Activated CD4-positive, alpha-beta T cell treated with anti-CD3 and anti-CD28 coated beads, Interleukin-2, amount 50 U/mL, for 16 hours (primary cell): ENCODE measurements around the gene DAPK2.

Experiments used
- DNase-seq: peaks from one replicate; pipeline ENCODE4 v3.0.0-alpha.2; 2020

DAPK2 gene

DNA sequence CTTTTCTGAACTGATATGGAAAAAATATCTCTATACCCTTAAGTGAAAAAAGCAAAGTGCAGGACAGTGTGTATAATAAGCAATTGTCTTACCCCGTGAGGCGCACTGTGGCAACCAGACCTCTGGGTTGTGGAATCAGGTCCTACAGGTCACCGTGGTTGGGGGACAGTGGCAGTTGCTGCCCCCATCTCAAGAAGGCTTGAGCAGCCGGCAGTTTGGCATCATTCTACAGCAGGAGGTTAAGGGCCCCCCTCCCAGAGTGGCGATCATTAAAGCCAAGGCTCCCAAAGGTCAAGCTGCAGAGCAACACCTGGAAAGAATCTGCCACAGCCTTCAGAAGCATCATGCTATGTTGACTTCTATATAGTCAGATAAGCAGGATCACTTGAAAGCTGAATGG lies 156.5 kb downstream of the DAPK2 start:
- DNase-seq, result no peak

DNA sequence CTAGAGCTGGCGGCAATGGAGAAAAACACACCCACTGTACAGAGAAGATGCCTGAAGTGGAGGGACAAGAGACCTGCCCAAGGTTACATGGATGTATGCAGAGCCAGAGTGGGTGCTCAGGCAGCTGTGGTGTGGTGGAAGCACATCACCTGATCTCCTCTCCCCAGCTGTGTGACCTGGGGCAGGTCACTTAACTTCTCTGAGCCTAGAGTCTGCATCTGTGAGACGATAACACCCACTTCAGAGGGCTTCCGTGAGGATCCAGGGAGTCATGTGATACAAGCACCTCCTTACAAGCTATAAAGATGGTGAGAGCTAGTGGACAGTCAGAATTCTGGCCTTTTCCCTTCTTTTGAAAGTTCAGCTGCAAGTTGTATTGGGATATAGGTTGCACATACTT lies 157.5 kb downstream of the DAPK2 start:
- no peak for DNase-seq

DNA sequence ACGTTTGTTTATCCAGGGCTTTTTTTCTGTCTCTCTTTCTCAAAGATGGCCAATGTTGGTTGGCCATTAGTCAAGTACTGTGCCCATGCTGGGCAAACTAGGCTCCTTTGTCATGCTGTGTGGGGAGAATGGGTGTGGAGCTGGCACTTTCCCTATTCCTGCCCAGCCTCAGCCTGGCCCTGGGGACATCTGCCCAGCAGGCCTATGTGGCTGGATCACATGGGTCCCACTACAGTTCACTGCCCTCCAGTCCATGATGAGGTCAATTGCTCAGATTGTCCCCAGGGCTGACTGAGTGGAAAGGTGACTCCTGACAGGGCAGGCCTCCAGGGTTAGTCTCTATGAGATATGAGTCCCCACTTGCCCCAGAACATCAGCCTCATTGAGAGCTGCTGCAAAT lies 158.1 kb downstream of the DAPK2 start:
- no peak for DNase-seq

DNA sequence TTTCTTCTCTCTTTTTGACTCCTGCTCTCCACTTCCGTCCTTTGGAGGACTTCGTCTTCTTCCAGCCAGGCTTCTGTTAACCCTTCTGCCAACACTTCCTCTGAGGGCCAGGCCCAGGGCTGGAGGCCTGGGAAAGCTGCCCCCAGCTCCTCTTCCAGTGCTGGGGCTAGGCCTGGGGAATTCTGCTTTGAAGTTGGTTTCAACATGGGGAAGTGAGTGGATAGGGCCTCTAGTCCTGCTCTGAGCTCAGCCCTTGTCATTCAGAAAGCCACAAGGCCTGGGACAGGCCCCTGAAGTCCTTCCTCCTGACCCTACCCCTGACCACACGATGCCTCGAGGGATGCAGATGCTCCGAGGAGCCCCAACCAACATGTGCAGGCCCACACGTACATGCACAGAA lies 158.7 kb downstream of the DAPK2 start:
- DNase-seq, result no peak

DNA sequence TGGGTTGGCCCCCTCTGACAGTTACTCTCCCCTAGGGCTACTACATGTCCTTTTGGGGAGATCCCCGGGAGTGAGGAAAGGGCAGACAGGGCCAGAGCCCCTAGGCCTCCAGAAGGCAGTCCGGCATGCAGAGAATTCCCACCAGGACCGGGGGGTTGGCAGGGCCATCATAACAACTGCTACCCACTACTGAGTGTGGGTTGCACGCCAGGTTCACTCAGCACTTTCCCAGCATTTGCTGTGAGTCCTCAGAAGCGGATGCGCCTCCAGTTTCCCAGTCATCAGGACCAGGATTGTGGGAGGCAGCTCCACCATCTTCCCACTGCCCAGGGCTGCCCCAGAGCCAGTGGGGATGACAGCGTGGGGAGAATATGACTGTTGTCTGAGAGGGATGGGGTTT lies 161.3 kb downstream of the DAPK2 start:
- DNase-seq, result no peak

DNA sequence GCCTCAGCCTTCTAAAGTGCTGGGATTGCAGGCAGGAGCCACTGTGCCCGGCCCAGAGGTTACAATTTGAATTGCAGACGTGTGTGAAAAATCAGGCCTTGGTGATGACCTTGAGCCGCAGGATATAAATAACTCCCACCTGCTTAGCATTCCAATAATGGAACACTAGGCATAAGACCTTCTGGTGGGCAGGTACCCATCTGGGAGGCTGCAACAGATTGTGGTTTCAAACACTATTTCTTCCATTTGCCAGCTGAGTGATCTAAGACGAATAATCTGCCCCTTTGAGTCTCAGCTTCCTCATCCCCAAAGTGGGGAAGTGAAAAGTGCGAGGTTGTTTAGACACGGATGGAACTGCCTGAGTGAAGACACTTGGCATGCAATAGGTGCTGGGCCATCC lies 164.9 kb downstream of the DAPK2 start:
- DNase-seq, result no peak

DNA sequence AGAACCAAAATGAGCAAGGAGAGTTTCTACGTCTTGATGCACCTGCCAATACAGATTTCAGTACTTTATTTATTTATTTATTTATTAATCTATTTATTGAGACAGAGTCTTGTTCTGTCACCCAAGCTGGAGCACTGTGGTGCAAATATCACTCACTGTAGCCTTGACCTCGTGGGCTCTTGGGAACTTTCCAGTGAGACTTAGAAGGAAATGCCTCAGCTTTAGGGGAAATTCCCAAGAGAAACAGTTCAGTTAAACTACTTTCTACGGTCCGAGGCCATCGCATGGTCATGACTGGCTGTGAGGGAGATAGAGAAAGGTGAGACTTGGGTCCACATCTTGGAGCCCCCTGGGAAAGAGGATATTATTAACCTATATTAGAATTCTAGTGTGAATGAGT lies 165.5 kb downstream of the DAPK2 start:
- DNase-seq, result no peak

DNA sequence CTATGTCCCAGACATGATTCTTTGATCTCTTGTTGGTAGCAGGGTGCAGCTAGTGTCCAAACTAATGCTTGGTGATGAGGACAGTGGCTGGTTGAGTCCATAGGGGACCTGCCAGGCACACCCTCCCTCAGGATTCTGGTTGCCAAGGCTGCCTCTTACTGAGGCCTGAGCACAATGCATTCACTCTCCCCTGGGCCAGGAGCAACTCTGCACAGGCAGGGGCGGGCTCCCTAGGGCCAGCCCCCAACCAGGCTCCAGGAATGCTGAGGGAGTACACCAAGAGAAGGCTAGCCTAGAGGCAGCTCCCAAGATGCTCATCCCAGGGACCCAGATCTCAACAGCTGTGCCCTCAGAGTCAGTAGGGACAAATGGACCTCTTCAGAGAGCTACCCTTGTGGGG lies 166.3 kb downstream of the DAPK2 start:
- no peak for DNase-seq

DNA sequence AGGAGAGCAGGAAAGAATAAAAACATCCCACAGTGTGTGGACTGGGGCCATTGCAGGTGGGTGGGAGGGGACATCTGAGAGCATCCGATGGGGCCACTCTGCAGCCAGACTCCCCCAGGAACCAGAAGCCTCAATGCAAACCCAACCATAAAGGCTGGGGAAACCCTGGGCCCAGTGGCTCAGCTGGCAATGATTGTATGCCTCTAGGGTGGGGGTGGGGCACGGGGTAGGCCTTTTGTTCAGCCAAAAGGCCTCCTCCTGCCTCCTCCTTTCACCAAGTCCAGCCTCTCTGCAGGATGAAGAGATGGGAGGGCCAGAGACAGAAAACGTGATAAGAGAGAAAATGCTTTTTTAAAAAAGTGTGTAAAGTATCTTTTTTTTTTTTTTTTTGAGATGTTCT lies 167.1 kb downstream of the DAPK2 start:
- DNase-seq, result no peak

DNA sequence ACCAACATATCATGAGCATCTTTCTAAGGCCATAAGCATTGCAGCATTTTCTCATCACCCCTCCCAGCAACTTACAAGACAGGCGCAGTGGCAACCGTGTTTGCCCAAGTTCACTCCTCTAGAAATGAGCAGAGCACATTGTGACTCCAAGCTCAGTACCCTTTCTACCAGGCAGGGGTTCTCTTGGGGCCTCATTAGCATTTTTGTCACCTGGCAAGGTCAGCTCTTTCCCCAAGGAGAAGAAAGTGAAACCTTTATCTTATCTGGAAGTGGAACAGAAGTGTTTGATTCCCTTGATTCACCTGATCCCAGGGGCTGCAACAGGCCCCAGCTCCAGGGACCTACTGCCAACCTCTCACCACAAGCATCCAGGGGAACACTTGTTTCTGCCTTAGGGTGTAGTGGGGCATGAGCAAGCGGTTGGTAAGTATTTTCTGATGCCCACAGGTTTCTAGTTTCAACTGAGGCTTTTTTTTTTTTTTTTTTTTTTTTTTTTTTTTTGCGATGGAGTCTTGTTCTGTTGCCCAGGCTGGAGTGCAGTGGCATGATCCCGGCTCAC lies 168.5 kb downstream of the DAPK2 start:
- DNase-seq, result no peak

DNA sequence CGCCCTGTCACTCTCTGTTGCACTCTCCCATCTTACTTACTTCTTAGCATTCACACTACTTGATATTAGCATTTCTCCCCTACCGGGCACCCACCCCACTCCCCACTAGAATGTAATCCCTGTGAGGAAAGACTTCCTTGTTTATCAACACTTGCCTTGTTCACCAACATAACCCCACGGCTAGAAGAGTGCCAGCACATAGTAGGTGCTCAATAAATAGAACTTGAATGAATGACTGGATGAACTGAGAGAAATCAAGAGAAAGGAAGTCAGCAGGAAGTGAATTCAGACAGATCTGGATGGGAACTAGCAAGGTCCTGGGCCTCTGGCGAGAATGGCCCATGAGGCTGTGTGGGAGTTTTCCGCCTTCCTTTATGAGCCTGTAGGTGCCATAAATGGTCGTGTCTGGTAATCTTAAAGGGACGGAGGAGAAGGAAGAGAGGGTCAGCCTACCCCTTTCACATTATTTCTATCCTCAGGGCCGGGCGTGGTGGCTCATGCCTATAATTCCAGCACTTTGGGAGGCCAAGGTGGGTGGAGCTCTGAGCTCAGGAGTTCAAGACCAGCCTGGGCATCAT lies 170.1 kb downstream of the DAPK2 start:
- no peak for DNase-seq

DNA sequence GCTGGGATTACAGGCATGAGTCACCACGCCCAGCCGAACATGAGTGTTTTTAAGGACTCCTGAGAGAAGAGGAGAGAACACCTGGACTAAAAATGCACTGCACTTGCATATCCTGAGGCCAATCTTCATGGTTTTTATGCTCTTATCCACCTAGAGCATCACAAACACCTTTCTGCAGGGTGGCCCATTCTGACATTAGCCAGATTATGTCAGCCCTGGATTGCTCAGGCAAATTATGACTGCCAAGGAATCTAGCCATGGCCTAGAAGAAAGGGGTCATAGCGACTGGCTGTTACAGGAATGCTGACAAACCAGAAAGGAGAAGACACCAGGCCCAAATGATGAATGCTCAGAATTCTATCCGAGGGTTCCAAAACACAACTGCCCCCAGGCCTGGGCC lies 171.7 kb downstream of the DAPK2 start:
- no peak for DNase-seq

DNA sequence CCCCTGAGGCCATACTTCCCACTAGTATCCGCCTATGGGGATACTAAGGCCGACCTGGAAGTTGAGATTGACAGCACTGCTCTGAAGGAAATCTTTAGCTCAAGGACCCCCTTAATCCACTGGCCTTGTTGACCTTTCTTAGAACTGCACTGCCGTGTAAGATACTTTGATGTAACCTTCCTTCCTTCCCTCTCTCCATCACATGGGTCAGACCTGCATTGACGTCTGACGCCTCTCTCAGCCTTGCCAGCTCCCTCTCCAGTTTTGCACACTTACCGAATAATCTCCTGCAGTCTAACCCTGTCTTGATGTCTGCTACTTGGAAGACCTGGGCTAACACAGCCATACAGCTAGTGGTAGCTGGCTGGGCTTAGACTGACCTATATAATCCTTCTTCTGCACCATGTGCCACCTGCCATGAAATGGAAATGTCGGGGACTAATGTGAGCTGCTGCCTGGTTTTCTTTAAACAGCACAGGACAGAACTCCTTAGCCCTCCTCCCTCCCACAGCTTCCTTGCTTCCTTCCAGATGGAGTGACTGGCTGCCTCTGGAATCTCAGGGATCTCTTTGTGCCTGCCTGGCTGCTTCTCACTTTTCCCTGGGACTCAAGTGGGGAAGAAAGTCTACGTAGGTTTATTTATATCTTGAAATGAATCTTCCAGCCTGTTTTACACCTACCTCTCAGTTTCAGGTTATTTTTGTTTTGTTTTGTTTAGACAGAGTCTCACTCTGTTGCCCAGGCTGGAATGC lies 173.3 kb downstream of the DAPK2 start:
- no peak for DNase-seq

DNA sequence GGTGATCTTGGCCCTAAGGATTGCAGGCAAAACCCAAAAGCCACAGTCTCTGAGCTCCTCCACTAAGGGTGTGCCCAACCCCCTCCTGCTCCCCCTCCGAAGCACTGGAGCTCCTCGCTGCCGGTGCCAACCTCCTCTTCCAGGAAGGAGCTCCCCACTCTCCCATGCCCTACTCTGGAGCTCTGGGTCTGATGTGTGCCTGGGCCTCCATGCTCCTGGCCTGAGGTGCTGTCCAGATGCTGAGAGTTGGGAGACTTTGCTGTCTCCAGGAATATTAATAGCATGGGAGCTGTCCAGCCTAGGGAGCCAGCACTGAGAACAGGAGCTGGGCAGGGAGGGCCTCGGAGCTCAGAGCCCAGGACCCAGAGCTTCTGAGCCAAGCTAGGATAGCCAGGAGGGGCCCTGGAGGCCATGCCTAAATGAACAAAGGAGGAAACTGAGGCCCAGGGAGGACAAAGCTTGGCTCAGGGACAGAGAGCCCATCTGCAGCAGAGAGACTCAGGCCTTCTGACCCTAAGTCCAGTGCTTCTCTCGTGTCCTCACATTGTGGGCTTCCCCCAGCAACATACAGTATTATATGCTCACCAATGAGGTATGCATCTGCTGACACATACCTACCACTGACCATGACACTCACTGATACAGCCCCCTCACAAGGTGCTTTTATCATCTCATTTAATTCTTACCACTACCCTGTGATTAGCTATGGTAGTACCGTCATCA lies 175.6 kb downstream of the DAPK2 start:
- DNase-seq, result no peak

DNA sequence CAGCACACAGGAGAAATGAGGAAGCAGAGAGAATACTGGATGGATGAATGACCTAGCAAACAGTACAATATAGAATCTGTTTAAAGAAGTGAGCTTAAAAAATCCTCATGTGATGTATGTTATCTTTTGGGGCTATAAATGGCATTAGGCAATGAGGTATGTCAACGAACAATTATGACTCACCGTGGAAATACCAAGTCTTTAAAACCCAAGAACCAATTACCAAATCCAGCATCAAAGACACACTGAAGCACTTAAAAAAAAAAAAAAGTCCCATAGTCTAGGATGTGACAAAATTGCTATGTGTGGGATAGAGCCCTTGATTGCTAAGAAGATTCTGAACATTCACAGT lies 176.3 kb downstream of the DAPK2 start:
- DNase-seq, result no peak

DNA sequence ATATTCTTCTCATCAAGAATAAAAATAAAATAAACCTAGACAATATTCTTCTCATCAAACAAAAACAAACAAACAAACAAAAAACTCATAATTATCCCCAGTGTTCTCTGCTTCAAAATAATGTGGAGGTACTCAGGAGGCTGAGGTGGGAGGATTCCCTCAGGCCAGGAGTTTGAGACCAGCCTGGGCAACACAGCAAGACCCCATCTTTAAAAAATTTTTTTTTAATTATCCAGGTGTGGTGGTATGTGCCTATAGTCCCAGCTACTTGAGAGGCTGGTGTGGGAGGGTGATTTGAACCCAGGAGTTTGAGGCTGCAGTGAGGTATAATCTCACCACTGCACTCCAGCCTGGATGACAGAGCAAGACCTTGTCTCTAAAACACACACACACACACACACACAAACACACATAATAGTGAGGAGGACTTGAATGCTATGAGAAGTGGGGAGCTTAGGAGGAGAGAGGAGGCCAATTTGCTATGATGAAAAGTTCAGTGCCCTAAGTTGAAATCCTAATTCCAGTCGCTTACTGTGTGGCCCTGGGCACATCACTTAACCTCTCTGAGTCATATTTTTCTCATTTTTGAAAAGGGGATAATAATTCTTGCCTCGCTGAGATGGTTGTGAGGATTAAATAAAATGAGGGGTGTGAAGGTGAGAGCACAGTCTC lies 176.8 kb downstream of the DAPK2 start:
- no peak for DNase-seq

DNA sequence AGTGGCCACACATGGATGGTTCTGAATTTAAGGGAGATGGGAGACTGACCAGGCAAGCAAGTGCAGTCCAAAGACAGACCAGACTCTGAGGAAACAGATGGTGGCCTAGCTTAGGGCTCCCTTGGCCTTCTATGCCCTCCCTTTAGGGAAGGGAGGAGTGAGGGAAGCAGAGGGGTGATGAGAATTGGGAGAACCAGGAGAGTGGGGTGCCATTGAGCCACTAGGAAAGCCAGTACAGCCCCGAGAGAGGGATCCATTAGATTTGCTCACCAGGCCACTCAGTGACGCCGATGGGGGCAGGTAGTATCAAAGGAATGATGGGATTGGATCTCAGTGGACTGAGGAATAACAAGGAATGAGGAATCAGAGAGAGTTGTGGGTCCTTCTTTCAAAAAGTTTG lies 182.1 kb downstream of the DAPK2 start:
- no peak for DNase-seq

DNA sequence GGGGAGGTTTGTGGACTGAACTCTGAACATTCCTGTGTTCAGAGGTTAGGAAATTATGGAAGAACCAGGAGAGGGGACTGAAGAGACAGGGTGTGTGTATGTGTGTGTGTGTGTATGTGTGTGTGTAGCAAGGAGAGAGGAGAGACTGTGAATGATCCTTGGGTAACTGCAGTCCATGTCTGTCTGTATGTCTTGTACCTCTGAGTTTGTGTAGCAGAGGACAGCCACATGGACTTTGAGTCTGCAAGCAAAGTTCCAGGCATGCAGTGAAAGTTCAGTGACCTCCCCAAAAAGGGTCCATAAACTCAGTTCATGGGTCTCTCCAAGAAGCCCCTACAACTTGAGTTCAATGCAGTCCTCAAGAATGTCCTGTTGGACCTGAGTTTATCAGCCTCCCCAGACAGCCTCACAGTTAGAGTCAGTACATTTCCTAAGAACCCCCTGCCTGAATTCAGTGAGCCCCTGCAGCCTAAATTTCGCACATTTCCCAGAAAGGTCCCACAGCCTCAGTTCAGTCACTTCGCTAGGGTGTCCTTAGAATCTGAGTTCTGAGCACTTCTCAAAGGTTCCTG lies 184.3 kb downstream of the DAPK2 start:
- no peak for DNase-seq

DNA sequence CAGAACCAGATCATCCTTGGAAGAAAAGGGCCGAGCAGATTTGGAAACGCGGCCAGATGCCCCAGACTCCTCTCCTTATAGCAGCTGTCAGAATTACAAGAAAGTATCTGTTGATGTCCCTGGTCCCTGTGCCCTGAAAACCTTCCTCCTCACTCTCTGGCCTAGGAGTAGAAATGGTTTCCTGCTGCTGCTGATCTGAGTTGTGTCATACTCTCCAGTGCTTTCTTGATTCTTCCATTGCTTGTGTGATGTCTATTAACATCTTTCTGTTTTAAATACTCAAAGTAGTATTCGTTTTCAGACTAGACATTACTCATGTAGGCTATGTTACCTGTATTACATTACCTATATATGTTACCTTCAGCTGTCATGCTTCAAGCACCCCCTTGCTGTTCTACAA lies 185.7 kb downstream of the DAPK2 start:
- DNase-seq, result no peak

DNA sequence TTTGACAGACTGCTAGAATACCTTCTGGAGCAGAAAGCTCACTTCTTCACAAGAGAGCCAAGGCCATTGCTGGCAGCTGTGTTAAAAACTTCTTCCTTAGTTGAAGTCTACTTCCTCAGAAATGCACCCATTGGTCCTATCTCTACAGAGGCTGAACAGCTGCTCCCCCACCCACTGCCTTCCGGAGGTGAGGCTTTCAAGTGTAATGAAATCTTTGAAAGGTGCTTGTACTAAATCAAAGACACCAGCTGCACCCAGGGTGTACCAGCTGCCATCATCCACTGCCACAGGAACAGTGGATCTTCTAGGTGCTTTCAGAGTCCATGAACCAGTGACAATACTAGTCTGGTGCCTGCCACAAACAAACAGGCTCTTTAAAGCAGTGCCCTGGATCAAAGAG lies 186.1 kb downstream of the DAPK2 start:
- DNase-seq, result peak; percentile 9

DNA sequence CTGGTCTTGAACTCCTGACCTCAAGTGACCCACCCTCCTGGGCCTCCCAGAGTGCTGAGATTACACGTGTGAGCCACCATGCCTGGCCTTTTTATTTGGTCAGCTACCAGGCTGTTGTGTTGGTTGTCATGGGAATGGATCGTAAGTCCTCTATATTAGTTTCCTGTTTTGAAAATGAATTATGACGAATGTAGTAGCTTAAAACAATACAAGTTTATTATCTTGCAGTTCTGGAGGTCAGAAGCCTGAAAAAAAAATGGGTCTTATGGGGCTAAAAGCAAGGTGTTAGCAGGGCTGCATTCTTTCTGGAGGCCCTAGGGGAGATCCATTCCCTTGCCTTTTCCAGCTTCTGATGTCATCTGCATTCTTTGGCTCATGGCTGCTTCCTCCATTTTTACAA lies 187.4 kb downstream of the DAPK2 start:
- no peak for DNase-seq

DNA sequence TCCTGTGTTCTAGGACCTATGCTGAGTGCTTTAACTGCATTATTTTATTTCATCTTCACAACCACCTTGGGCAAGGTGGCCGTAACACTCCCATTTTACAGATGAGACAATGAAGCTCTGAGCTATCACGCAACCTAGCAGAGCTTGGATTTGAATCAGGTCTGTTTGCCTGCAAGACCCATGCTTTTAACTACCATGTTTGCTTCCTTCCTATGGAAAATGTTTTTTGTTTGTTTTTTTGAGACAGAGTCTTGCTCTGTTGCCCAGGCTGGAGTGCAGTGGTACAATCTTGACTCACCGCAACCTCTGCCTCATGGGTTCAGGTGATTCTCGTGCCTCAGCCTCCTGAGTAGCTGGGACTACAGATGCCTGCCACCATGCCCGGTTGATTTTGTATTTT lies 187.8 kb downstream of the DAPK2 start:
- DNase-seq, result no peak

DNA sequence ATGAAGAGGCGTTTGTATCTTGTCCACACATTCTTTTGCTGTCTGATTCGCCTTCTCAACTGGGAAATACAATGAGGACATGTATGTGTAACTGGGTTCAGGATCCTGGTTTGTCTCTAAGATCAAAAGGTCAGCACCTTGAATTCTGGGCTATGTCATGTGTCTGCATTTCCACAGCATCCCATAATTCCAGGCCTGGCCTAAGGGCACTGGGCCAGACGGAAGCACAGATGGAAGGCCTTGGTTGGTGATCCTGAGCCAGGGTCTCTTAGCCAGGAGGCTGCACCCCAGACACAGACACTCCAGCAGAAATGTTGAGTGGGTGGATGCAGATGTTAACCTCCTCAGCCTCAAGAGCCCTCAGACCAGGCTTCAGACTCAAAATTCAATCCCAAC lies 188.8 kb downstream of the DAPK2 start:
- DNase-seq, result no peak
